B cell (primary cell): ENCODE data around the gene SERBP1.

Source experiments
- EZH2 ChIP-seq: IDR thresholded peaks from 2 replicates; pipeline ENCODE4 v1.6.1; 2012; ENCODE audit warnings: borderline replicate concordance, low read depth, mild to moderate bottlenecking, moderate library complexity, low read length; ENCODE audit not compliant: insufficient read depth, poor library complexity, severe bottlenecking
- TF ChIP-seq, protein P1 (sequence below): fragments of 200-600 bp; IDR thresholded peaks from one replicate; pipeline ENCODE4 v1.8.0; 2022; ENCODE audit warnings: antibody characterized with exemption, mild to moderate bottlenecking

DNA sequence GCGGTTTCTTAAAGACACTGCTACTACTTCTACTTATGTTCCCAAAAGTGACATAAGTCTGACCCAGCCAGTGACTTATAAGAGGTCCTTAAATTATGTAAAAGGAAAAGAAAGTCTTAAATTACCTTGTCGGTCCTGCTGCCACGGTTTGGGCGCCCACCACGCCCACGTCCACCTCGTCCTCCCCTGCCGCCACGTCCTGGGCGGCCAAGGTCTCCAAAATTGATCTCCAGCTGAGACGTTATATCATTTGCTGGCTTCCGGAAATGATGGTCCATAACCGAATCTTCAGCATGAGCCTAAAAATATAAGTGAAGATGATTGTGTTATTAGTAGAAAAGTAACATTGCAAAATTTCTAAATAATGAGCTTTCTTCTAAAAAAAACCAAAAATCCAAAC lies 15.2 kb downstream of the SERBP1 start:
- TF ChIP-seq EZH2, result no peak
- TF ChIP-seq, protein P1, sequence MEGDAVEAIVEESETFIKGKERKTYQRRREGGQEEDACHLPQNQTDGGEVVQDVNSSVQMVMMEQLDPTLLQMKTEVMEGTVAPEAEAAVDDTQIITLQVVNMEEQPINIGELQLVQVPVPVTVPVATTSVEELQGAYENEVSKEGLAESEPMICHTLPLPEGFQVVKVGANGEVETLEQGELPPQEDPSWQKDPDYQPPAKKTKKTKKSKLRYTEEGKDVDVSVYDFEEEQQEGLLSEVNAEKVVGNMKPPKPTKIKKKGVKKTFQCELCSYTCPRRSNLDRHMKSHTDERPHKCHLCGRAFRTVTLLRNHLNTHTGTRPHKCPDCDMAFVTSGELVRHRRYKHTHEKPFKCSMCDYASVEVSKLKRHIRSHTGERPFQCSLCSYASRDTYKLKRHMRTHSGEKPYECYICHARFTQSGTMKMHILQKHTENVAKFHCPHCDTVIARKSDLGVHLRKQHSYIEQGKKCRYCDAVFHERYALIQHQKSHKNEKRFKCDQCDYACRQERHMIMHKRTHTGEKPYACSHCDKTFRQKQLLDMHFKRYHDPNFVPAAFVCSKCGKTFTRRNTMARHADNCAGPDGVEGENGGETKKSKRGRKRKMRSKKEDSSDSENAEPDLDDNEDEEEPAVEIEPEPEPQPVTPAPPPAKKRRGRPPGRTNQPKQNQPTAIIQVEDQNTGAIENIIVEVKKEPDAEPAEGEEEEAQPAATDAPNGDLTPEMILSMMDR, result no peak
